Fibroblast of skin of left biceps (primary cell): ENCODE results near the gene F3.

Source experiments
- DNase-seq, 2 experiments: peaks; one replicate each; pipeline ENCODE4 v3.0.0-alpha.2; 2013; ENCODE audit warnings: low read depth in 2 of 2

The F3 gene

DNA sequence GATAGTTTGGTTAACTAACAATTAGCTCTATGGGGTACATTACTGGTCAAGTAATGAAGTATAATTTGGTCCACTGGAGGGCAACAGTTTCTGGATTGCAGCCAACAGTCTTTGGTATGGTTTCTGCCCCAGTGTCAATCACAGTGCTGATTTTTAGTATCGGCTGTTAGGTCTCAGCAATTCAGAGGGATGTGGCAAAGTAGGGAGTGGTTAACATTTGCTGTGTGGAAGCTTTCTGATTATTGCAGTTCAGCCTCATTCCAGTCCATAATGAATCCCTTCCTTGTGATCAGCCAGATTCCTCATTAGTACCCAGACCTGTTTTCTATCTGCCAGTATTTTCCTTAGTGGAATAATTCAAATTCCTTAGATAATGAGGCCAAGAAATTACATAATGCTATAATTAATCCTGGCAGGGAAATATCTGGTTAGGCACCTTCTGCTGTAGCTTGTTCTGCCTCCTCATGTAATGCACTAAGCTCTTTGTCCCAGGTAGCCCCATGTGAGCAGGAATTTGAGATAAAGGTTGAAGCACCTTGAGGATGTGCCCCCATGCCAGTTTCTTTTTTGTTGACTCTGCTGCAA lies 14.0 kb downstream of the F3 start:
- no peak for DNase-seq

DNA sequence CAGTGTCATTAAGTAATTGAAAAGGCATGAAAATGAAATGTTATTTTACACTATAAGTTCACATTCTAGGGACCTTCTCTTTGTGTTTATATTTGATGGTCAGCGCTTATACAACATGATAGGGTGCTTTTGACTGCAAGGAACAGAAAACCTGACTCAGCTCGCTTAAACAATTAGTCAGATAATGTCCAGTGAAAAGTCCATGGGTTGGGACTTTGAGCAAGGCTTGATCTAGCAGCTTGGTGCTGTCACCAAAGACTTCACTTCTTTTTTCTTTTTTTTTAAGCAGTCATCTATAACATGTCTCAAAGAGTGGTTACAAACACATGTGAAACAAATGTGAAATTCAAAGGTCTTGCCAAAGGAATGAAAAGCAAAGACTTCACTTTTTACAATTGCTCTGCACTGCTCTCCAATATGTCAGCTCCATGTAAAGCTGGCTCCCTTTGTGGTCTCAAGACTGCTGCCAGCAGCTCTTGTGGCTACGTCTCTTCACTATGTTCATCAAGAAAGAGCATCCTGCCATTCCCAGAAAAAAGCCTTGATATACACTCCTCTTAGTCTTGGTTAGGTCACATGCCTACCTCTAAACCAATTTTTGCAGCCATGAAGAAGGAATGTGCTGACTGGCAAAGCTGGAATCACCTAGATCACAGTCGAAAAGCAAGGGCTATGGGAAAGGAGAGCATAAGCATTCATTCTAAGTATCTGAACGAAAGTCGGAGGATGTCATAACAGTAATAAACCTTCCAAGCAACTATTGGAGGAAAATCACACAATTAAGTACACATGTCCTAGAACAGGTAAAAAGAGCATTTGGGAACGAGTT lies 15.2 kb downstream of the F3 start:
- no peak for DNase-seq

DNA sequence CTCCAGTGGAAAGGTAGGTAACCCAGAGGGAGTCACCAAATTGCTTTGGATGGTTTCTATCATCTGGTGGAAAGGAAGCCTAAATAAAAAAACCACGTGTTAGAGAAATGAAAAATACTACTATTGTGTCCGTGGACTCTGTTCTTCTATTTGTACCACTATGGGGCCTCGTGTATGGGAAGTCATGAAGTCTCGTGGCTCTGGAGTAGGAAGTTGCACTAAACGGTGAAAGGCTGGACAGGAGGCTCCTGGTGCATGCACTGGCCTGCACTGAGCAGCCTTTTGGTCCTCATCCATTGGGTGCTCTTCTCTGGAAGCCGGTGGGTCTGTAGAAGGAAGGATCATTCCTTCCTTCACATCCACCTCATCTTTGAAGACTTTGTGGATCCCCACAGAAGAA lies 17.0 kb downstream of the F3 start:
- no peak for DNase-seq

DNA sequence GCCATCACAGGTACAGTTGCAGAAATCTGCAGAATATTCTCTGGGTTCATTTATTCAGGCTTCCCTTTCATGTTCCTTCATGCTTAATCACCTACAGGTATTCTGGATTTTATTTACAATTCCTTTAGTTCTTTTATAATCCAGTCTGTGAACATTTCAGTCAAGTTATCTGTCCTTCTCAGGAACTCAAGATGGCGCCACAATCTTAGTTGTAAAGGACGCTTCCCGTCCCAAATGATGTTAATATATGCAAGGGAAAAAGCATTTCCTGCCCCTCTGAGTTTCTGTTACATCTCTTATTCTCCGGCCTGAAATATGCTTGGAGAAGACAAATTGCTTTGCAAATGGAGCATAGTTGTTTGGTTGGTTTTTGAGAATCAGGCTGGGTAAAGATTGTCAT lies 19.3 kb downstream of the F3 start:
- no peak for DNase-seq

DNA sequence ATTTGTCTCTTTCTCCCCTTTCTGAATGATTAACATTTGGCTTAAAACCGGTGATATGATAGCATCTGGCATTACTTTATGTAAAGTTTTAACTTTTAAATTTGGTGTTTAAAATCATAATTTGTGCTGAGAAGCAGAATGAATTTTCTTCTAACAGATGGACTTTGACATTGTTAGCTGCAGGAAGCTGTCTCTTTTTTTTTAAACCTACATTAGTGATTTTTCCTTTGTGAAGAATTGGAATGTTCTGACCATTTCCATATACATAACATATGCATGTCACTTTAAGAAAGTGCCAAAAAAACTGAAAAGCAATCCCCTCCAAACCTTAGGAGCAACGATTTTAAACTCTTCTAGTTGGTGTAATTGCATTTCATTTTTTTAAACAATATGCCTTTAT lies 22.2 kb downstream of the F3 start:
- no peak for DNase-seq

DNA sequence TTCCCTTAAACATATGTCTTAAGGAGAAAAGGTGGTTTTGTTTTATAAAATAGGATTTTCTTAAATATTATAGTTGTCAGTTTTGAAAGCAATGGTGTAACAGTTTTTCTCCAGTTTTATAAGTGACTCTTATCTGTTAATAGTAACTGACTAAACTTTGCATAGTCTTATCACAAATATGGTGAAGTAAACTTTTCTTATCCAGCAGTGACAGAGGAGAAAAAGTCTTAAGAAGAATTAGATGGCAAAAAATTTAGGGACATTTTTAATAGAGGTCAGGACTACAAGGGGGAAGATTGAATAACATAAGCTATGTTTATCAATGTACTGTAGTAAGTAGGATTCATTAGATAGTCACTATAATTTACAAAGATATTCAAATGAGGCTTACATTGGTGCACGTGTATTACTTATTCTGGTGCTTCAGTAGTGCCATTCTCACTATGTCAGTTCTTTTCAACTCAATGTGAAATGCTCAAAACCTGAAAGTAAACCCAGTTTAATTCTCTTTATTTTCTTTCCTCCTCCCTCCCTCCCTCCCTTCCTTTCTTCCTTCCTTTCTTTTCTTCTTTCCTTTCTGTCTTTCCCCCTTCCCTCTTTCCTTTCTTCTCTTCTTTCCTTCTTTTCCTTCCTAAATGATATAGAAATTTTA lies 26.1 kb downstream of the F3 start:
- no peak for DNase-seq

DNA sequence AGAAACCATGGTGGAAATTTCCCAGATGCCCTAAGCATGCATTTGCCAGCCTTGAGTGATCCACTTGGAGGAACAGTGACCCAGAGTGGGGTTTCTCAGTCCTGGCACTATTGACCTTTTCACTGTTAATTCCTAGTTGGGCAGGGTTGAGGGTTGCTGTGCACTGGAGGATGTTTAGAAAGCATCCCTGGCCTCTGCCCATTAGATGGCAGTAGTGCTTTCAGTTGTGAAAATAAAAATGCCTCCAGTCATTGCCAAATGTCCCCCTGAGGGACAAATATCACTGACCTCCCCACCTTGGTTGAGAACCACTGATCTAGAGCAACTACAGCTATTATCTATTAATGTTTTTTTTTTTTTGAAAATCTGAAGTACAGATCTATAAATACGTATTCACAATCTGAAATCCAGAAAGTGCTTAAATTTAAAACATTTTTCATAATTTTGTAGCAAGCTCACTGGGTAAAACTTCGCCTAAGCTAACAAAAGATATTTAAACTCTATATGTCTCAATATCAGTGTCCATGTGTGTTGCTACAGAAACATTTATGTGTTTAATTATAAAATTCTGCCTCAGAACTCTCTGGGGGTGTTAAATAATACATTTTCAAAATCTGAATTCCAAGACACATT lies 27.3 kb downstream of the F3 start:
- no peak for DNase-seq

DNA sequence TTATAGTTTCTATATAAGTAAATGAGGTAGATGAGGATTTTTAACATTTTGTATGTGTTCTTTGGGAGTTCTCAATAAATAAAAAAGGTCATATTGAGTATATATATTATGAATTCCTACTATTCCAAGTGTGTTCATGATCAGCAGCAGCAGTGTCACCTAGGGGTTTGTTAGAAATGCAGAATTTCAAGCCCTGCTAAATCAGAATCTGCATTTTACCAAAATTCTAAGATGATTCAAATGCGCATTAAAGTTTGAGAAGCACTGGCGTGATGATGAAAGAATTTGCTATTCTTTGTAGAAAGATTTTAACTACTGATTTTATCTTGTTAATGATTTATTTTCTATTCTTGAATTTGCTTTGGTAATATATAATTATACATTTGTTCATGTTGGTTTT lies 28.7 kb downstream of the F3 start:
- no peak for DNase-seq

DNA sequence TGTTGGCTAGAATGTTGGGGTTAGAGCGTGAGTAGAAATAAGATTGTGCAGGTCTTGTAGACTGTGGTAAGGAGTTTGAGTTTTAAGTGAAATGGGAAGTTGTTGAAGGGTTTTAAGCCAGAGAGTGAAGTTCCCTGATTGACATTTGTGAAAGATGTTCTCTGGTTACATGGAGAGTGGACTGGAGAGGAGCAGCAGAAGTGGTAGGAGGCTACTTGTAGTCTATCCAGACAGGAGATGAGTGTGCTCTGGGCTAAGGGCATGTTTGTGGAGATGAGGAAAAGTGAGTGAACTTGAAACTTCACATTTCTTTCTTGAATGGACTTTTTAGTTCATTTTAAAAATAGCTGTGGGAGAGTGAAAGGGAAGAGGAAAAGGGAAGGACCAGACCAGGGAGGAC lies 37.0 kb downstream of the F3 start:
- DNase-seq, result no peak

DNA sequence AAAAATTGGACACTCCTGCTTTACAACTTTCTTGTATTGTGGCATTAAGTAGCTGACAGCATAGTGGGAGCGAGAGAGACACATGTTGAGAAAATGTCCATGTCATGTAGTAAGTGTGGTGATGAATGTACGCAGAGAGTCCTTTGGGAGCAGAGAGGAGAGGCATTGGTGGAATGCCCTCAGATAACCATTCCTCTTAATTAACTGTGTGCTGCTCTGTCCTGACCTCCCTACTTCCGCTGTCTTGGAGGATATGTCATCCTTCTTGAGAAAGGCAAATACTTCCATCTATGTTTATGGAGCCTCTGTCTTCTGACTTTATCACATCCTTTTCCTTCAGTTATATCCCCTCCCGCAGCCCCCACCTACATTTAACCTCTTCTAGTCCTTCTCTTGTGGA lies 38.4 kb downstream of the F3 start:
- DNase-seq, result no peak

DNA sequence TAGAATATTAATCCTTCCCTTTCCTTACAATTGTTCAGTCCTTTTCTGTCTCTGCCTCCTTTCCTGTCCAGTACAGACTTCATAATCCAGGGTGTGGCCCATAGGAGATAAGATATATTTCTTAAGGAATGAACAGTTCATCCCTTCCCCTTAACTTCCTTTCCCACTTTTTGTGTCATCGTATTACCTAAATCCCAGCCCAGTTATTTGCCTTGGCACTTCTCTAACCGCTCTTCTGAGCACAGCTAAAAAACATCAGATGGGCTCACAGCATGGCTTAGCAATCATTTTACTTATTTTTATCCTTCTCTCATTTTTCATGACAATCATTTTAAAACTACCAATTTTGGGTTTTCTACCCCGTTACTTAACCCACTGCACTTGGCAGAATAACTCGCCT lies 39.6 kb downstream of the F3 start:
- no peak for DNase-seq

DNA sequence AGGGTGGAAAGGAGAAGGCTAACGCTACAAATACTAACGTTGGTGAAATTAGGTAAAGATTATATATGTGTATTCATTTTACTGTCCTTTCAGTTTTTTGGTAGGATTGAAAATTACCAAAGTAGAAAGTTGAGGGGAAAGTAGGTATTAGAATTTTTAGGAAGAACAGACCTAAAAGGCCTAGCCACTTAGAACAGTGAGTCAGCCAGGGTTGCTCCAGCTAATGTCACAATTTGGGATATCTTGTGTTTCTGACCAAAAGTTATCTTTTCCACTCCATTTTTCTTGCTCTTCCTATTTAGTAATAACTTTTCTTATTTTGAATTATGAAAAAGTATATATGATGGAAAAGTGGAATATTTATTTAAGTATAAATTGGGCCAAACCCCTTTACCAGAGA lies 40.1 kb downstream of the F3 start:
- DNase-seq, result no peak

DNA sequence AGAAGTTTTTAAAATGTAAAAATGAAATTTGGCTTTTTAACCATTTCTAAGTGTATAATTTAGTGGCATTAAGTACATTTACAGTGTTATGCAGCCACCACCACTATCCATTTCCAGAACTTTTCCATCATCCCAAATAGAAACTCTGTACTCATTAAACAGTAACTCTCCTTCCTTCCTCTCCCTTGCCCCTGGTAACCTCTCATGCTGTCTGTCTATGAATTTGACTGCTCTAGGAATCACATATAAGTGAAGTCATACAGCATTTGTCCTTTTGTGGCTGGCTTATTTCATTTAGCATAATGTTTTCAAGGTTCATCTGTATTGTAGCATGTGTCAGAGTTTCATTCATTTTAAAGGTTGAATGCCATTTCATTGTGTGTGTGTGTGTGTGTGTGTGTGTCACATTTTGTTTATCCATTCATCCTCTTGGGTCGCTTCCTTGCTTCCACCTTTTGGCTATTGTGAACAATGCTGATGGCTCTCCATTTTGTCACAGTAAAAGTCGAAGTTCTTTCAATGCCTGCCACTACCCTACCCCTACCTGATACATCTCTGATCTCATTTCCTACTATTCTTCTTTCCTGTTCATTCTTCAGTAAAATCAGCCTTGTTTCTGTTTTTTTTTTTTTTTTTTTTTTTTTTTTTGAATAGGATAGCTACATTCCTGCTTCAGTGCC lies 45.3 kb downstream of the F3 start:
- no peak for DNase-seq

DNA sequence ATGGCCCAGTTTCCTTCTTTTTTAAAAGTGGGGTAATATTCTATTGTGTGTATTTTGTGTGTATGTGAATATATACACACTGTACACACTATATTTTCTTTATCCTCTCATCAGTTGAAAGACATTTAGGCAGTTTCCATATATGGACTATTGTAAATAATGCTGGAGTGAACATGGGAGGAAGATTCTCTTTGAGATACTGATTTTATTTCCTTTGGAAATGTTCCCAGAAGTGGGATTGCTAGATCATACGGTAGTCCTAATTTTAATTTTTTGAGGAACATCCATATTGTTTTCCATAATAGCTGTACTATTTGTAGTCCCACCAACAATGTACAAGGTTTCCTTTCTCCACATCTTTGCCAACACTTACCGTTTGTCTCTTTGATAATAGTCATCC lies 51.0 kb downstream of the F3 start:
- no peak for DNase-seq

DNA sequence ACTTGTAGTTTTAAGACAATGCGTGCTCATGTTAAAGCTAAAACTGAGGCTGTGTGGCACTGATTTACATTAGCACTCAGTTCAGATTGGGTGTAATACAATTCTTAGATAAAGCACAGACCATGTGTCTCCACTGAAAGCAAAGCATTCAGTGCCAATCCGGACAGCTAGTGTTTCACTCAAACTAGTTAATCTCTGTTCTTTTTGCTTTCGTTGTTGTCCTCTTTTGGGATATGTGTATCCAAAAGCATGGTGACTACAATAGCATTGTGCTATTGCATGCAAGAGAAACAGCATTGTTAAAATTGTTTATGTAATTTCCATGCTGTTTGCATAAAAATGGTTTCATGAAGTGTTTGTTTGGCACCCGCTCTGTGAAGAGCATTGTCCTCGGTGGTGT lies 54.6 kb downstream of the F3 start:
- no peak for DNase-seq

DNA sequence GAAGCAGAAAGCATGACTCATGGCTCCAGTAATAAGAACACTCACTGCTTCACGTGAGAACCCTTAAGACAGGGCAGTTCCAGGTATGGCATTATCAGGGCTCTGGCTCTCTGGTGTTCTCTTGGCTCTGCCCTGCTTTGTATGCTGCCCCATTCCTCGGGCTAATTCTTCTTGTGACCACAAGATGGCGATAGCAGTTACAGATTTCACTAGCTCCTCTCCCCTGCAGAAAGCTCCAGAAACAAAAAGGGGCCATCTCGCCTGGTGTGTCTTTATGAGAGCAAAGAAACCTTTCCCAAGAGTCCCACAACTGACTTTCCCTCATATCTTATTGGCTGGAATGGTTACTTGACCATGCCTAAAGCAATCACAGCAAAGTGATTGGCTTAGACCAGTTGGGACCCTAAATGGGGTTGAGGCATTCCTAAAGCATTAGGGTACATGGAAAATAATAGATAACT lies 60.1 kb downstream of the F3 start:
- peak; percentile 17 to 33 for DNase-seq

DNA sequence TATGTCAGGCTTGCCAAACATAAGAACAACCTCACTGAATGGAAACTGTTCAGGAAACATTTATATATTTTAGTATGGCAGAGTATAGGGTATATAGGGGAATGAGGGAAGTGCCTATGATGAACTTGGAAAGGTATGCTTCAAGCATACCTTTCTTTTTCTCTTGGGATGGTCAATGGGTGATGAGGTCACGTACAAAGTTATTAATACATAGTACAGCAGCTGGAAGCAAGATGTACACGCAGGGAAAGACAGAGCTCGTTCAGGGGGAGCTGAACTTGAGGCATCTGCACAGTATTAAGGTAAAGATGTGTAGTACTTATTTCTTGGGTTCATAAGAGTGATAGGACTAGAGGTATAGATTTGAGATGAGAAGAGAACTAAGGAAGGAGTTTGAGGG lies 61.9 kb downstream of the F3 start:
- no peak for DNase-seq
